Hepatocyte (in vitro differentiated cells): ENCODE measurements around the gene ZBTB48.

Source experiments
- CTCF ChIP-seq: fragments of 200-600 bp; sonication (generic); IDR thresholded peaks from 2 replicates; pipeline ENCODE4 v1.5.1; 2016; ENCODE audit warnings: antibody characterized with exemption, mild to moderate bottlenecking; ENCODE audit not compliant: poor library complexity
- EZH2 ChIP-seq: fragments of 200-600 bp; sonication (generic); IDR thresholded peaks from 2 replicates; pipeline ENCODE4 v1.6.1; 2016; ENCODE audit warnings: antibody characterized with exemption, mild to moderate bottlenecking, borderline replicate concordance
- EZH2phosphoT487 ChIP-seq: fragments of 200-600 bp; sonication (generic); IDR thresholded peaks from one replicate; pipeline ENCODE4 v1.6.1; 2018; ENCODE audit warnings: antibody characterized with exemption, mild to moderate bottlenecking, low read depth, moderate library complexity; ENCODE audit not compliant: unreplicated experiment, severe bottlenecking

- TF ChIP-seq CTCF (no peak), EZH2 (no peak), EZH2phosphoT487 (no peak)
Observed at GRCh38 chr1:6574818-6575217, 5.0 kb upstream of the ZBTB48 start.
